ENCODE measurements around the gene GOLGA6L24.
"Not testable (repeated sequence)": the region's sequence is repeated elsewhere in the genome, so short reads cannot be mapped to it uniquely, and the experiment has no call there.

GOLGA6L24 gene

GRCh38 chr15:28357984-28358383, at the start of gene GOLGA6L24:
GOLGA6L24 (minus strand) TSS chr15:28358084; CDS start chr15:28358023, 61 bp downstream.
- not testable (repeated sequence) for DNase-seq (ENCODE audit: low read depth)

- not testable (repeated sequence) for DNase-seq (ENCODE audit: low read depth)
Measured at GRCh38 chr15:28402774-28403435, 45.0 kb upstream of the GOLGA6L24 start.

- not testable (repeated sequence) for DNase-seq (ENCODE audit: low read depth)
Measured at GRCh38 chr15:28396022-28396421, 38.1 kb upstream of the GOLGA6L24 start.

- not testable (repeated sequence) for DNase-seq (ENCODE audit: low read depth)
Measured at GRCh38 chr15:28380053-28380452, 22.2 kb upstream of the GOLGA6L24 start.

- not testable (repeated sequence) for DNase-seq (ENCODE audit: low read depth)
Measured at GRCh38 chr15:28378364-28378763, 20.5 kb upstream of the GOLGA6L24 start, which contains the start of gene GOLGA8F. GOLGA8F (plus strand) TSS chr15:28378664; CDS start chr15:28378762, 98 bp downstream.

GRCh38 chr15:28365502-28365901, 7.6 kb upstream of the GOLGA6L24 start:
- DNase-seq (ENCODE audit: low read depth), result not testable (repeated sequence)

GRCh38 chr15:28322129-28322588, 35.7 kb downstream of the GOLGA6L24 start, which contains the start of gene HERC2:
HERC2 (minus strand) TSS chr15:28322179; CDS start chr15:28321433, 746 bp downstream.
- not testable (repeated sequence) for DNase-seq (ENCODE audit: low read depth)

GRCh38 chr15:28321358-28322078, 36.4 kb downstream of the GOLGA6L24 start:
- DNase-seq (ENCODE audit: low read depth), result not testable (repeated sequence)

- DNase-seq (ENCODE audit: low read depth), result not testable (repeated sequence)
Measured at GRCh38 chr15:28319725-28320124, 38.2 kb downstream of the GOLGA6L24 start.

GRCh38 chr15:28318828-28319227, 39.1 kb downstream of the GOLGA6L24 start:
- not testable (repeated sequence) for DNase-seq (ENCODE audit: low read depth)

GRCh38 chr15:28318122-28318521, 39.8 kb downstream of the GOLGA6L24 start:
- DNase-seq (ENCODE audit: low read depth), result not testable (repeated sequence)

GRCh38 chr15:28316958-28317357, 40.9 kb downstream of the GOLGA6L24 start:
- DNase-seq (ENCODE audit: low read depth), result not testable (repeated sequence)

GRCh38 chr15:28310454-28310853, 47.4 kb downstream of the GOLGA6L24 start:
- DNase-seq (ENCODE audit: low read depth), result not testable (repeated sequence)

GRCh38 chr15:28308718-28309117, 49.2 kb downstream of the GOLGA6L24 start:
- DNase-seq (ENCODE audit: low read depth), result not testable (repeated sequence)

All from HS-27A (cell line).